Activated T-helper 2 cell treated with anti-CD3 and anti-CD28 coated beads, Interferon-gamma antibody, Interleukin-2, Interleukin-4, amounts not matched to agents 10 μg/mL and 5 μg/mL and 100 μg/mL, durations not matched to agents 14 hours and 24 hours and 36 hours (primary cell): ENCODE measurements around the gene DLX5. TPM values are rescaled to one million over a fixed set of nuclear protein-coding genes. Genes with fewer than 3 reads are reported as not detected.
"Not testable (repeated sequence)": the region's sequence is repeated elsewhere in the genome, so short reads cannot be mapped to it uniquely, and the experiment has no call there.

Source experiments
- DNase-seq: peaks from one replicate; pipeline ENCODE4 v3.0.0; 2021; ENCODE audit warnings: low spot score
- H3K27ac Mint-ChIP-seq: one replicate; pipeline ENCODE4 v1.8.0; 2021; ENCODE audit warnings: mixed read lengths
- H3K27me3 Mint-ChIP-seq: one replicate; pipeline ENCODE4 v1.8.0; 2021; ENCODE audit warnings: low read depth, mixed read lengths
- H3K36me3 Mint-ChIP-seq: one replicate; pipeline ENCODE4 v1.8.0; 2021; ENCODE audit warnings: low read depth, mixed read lengths
- H3K4me1 Mint-ChIP-seq: one replicate; pipeline ENCODE4 v1.8.0; 2021; ENCODE audit warnings: low read depth, mixed read lengths
- H3K4me3 Mint-ChIP-seq: one replicate; pipeline ENCODE4 v1.8.0; 2021; ENCODE audit warnings: low read depth, mild to moderate bottlenecking, moderate library complexity, mixed read lengths
- H3K9me3 Mint-ChIP-seq: one replicate; pipeline ENCODE4 v1.8.0; 2021; ENCODE audit warnings: mixed read lengths
- intact Hi-C: fragments of 100-400 bp; cut with micrococcal nuclease; formaldehyde crosslinking; loops from one replicate; pipeline ENCODE4 v1.15.1; 2023
- total RNA-seq: library from RNA; stranded (reverse); gene quantifications from 2 replicates; pipeline ENCODE4 v1.2.3, GENCODE V29; 2022

The DLX5 gene
- total RNA-seq = not detected in 2 replicates

DNA sequence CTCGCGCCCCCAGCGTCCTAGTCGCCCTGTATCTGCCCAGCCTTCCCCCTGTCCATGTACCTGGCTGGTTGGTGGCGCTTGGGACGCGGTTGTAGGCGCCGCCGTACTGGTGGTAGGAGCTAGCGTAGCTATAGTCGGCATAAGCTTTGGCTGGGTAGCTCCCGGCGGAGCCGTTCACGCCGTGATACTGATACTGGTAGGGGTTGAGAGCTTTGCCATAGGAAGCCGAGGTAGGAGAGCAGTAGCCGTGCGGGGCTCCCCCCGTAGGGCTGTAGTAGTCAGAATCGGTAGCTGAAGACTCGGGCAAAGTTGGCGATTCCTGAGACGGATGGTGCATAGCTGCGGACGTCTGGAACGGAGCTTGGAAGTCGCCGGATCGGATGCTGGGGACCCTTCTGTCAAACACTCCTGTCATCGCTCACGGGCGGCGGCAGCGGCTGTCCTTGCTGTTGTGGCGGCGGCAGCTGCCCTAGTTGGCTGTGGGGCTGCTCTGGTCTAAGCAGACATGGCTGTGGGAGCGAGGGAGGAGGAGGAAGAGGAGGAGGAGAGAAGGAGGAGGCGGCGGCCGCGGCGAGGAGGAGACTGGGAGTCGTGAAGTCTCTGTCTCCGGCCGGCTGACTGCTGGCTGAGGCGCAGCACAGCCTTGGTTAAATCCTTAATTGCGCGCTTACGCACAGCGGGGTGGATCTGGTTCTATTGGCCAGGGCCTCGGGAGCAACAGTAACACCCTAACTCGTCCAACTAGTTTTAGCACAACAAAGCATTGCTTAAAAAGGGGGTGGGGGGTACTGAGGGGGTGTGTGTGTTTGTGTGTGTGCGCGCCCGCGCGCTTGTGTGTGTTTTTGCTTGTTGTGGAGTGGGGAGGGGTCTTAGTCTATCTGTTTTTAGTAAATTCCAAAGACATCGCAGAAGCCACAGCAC lies at the start of gene DLX5:
Gene DLX5, minus strand, starts transcription at position 623 of the 921 bp plus-strand sequence. Its CDS starts 208 bp downstream, at position 415.
- no peak for DNase-seq
- peak within 1 kb of the TSS; percentile 53 for H3K27ac Mint-ChIP-seq
- intact Hi-C loops = loop anchor here (10.0 kb wide), 1 partner anchor 1590 kb away; the partner anchor contains the start of gene NPTX2
- H3K9me3 Mint-ChIP-seq = no peaks in the 10 kb centered on the region
- H3K27me3 Mint-ChIP-seq = peaks cover 83% of the 10 kb centered on the region
- peaks cover 23% of the 10 kb centered on the region for H3K4me1 Mint-ChIP-seq
- no peak within 1 kb of the TSS for H3K4me3 Mint-ChIP-seq
- H3K36me3 Mint-ChIP-seq = peaks cover 3% of the 10 kb centered on the region

DNA sequence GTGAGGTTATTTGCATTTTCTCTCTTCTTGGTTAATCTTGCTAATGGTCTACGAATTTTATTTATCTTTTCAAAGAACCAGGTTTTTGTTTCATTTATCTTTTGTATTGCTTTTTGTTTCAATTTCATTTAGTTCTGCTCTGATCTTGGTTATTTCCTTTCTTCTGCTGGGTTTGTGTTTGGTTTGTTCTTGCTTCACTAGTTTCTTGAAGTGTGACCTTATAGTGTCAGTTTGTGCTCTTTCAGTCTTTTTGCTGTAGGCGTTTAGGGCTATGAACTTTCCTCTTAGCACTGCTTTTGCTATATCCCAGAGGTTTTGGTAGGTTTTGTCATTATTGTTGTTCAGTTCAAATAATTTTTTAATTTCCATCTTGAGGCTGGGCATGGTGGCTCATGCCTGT lies 47.4 kb upstream of the DLX5 start:
- intact Hi-C loops, H3K27ac Mint-ChIP-seq, H3K27me3 Mint-ChIP-seq, DNase-seq, H3K4me1 Mint-ChIP-seq, H3K4me3 Mint-ChIP-seq, H3K36me3 Mint-ChIP-seq, H3K9me3 Mint-ChIP-seq: not testable (repeated sequence)

DNA sequence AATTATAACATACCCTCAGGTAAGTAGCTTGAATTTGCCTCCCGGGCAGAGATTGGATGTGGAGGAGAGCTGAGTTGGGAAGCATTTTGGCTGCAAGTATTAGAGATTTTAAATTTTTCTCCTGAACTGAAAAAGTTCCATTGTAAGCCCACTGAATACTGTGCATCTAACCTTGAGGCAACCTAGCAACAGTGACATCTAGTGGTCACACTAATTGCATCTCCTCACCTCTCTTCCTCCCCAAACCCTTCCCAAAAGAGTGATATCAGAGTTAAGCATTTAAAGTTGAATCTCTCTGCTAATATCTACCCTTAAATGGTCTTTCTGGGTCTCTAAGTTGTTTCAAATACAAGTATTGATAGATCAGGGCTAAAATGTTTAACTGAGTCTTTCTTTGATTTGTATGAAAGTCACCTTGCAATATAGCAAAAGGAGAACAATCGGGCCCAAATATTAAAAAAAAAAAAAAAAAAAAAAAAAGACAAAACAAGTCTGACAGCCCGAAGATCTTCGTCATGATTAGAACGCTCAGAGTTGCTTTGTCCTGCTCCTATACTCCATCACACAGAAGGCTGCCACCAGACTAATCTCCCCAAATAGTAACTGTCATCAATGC lies 40.4 kb upstream of the DLX5 start:
- Mint-ChIP-seq H3K9me3 (no peaks in the 10 kb centered on the region), H3K4me1 (no peaks in the 10 kb centered on the region), H3K4me3 (no peak overlapping the region), H3K36me3 (no peaks in the 10 kb centered on the region), H3K27ac (no peak overlapping the region), H3K27me3 (peaks cover 4% of the 10 kb centered on the region)
- intact Hi-C loops = no loop called here
- DNase-seq = no peak

DNA sequence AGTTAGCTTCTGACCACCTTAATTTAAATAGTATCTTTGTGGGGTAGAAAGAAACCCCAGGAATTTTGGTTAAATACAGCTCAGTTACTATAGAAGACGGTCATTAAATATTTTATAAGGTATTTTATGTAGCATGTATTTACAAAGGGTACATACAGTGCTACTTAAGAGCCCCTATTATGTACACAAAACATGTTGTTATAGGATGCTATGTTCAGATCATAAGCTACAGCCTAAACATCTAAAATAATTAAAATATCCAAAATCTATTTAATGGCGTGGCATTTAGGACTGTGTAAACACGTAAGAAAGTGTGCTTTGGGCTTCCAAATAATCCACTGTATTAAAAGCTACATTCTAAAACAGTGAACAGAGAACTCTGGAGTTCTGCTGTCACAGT lies 39.4 kb upstream of the DLX5 start:
- Mint-ChIP-seq H3K27ac (no peak overlapping the region), H3K4me3 (no peak overlapping the region), H3K27me3 (peaks cover 4% of the 10 kb centered on the region), H3K9me3 (peaks cover 10% of the 10 kb centered on the region), H3K4me1 (no peaks in the 10 kb centered on the region), H3K36me3 (no peaks in the 10 kb centered on the region)
- intact Hi-C loops = no loop called here
- DNase-seq = no peak

DNA sequence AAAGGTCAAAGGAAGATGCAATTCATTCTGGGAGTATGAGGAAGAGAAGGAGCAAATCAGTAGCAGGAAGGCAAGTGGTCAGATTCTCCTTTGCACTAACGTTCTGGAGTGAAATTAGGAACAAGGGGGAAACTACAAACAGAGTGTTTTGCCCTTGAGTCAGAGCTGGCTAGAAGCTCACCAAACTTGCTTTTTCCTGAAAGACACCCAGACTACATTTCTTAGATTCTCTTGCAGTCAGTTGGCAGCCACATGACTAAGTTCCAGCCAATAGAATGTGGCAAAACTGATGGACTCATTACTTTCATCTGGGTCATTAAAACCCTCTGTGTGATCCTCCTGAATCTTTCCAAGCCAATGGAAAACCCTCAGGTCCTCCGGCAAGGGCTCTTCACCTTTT lies 18.6 kb upstream of the DLX5 start:
- peaks cover 15% of the 10 kb centered on the region for H3K27me3 Mint-ChIP-seq

DNA sequence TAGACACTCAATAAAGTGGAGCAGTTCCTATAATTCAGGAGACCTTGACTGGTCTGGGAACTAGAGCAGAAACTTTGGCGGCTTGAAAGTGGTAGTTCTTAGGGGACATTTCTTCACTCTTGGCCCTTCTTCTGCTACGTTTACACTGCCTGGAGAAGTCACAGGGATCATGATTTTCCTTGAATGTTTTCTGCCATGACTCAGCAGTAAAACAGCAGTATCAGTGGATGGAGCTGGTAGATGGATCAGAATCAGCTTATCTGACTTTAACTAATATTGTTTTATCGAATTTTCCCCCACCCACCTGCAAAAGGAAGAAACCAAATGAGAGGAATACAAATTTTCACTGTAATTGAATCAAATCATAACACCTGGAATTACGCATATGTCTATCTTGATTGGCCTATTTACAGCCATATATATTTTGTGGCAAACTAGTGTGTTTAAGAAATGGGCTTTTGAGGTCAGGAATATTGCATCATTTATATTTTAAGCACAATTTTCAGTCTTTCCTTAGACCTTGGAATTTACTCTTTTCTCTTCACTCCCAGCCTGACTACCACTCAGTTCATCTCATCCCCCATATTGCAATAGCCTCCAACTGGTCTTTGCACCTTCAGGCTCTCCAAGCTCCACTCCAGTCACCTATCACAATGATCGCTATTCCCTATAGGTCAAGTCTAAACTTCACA lies 14.9 kb upstream of the DLX5 start:
- H3K4me1 Mint-ChIP-seq = no peaks in the 10 kb centered on the region
- H3K4me3 Mint-ChIP-seq = no peak overlapping the region
- intact Hi-C loops = no loop called here
- no peak for DNase-seq
- H3K27ac Mint-ChIP-seq = no peak overlapping the region
- no peaks in the 10 kb centered on the region for H3K9me3 Mint-ChIP-seq
- no peaks in the 10 kb centered on the region for H3K36me3 Mint-ChIP-seq
- H3K27me3 Mint-ChIP-seq = peaks cover 11% of the 10 kb centered on the region

More for the DNA sequence above, 18.6 kb upstream of the DLX5 start:
- no peak for DNase-seq
- H3K4me3 Mint-ChIP-seq = no peak overlapping the region
- no peak overlapping the region for H3K27ac Mint-ChIP-seq
- H3K36me3 Mint-ChIP-seq = no peaks in the 10 kb centered on the region
- H3K9me3 Mint-ChIP-seq = no peaks in the 10 kb centered on the region
- no peaks in the 10 kb centered on the region for H3K4me1 Mint-ChIP-seq
- intact Hi-C loops = no loop called here

DNA sequence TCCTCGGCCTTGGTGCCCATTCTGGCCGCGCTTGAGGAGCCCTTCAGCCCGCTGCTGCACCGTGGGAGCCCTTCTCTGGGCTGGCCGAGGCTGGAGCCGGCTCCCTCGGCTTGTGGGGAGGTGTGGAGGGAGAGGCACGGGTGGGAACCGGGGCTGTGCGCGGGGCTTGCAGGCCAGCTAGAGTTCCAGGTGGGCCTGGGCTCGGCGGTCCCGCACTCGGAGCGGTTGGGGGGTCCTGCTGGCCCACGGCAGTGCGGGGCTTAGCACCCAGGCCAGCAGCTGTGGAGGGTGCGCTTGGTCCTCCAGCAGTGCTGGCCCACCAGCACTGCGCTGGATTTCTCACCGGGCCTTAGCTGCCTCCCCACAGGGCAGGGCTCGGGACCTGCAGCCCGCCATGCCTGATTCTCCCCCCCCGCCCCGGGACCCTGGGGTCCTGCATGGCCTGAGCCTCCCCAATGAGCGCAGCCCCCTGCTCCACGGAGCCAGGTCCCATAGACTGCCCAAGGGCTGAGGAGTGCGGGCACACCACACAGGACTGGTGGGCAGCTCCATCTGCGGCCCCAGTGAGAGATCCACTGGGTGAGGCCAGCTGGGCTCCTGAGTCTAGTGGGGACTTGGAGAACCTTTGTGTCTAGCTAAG lies 9.7 kb upstream of the DLX5 start:
- H3K27ac Mint-ChIP-seq, H3K4me1 Mint-ChIP-seq, H3K27me3 Mint-ChIP-seq, H3K36me3 Mint-ChIP-seq, intact Hi-C loops, DNase-seq, H3K4me3 Mint-ChIP-seq, H3K9me3 Mint-ChIP-seq: not testable (repeated sequence)

DNA sequence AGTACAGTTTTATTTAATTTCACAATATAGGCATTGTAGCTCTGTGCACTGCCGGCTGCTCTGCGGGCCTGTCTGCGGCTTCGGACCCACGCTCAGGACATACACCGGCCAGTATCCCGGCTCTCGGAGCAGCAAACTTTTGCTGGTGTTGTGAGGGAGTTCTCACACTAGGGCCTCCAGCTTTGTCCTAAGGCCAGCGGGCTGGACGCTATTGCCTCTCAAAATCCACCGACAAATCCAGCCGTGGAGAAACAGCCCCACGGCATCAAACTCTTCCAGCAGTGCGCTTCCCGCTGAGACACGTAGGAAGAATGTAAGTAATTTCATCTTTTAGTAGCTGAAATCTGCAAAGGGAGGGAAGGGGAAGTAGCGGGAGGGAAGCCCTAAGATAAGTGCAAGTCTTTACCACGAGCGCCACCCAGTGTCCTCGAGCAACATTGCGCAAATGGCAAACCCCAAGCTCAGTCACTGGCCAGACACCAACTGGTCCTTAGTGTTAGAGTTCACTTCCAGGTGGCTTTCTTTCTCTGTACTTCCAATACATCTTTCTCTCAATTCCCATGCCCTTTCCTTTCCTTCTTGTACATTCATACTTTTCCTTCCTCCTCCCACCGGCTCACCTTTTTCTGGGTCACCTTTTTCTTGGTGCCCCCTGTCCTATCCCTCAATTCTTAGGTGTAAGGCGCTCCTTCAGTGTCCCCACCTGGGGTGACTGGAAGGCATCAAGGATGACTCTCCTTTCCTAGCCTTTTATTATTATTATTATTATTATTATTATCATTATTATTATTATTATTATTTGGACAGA lies 3.0 kb upstream of the DLX5 start:
- peaks cover 16% of the 10 kb centered on the region for H3K4me1 Mint-ChIP-seq
- intact Hi-C loops = loop anchor here (1.0 to 10.0 kb wide), 5 partner anchors 612 to 1587 kb away; partner anchors contain the start of genes NPTX2 and TAC1
- H3K27ac Mint-ChIP-seq = no peak overlapping the region
- H3K27me3 Mint-ChIP-seq = peaks cover 64% of the 10 kb centered on the region
- no peaks in the 10 kb centered on the region for H3K9me3 Mint-ChIP-seq
- DNase-seq = peak; percentile 48
- H3K4me3 Mint-ChIP-seq = peak overlapping the region; percentile 63
- peaks cover 3% of the 10 kb centered on the region for H3K36me3 Mint-ChIP-seq

DNA sequence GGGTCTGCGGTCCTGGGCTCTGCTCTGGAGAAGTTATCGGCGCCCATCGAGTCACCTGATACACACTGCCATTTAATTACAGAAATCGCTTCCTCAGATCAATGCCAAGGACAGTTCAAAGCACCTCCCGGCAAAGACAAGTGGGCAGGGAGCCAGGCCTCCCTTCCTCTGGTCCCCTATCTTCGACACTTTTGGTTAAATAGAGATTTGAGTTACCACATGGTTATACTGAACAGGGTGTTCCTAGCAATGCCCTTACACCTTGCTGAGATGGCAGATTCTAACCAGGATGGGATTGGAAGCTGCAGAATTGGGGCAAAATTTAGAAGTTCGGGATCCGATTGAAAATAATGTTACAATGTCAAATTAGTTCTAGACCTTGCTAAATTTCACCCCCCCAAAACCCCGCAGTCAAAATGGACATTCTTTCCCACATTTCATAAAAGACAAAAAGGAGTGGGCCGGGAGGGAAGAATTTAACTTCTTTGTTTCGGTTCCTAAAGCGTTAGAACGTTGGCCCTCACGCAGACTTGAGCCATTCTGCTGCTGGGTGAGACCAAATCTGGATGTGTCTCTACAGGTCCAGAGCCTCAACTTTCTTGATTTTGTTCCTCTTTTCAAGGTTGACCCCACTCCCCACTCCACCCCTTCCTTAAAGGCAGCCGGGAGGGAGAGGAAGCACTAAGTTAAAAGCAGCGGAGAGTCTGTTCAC lies 2.2 kb upstream of the DLX5 start:
- Mint-ChIP-seq H3K4me3 (no peak overlapping the region), H3K27ac (no peak overlapping the region), H3K36me3 (peaks cover 3% of the 10 kb centered on the region), H3K27me3 (peaks cover 72% of the 10 kb centered on the region), H3K9me3 (no peaks in the 10 kb centered on the region), H3K4me1 (peaks cover 23% of the 10 kb centered on the region)
- no peak for DNase-seq
- intact Hi-C loops = loop anchor here (1.0 to 10.0 kb wide), 5 partner anchors 612 to 1588 kb away; partner anchors contain the start of genes NPTX2 and TAC1

DNA sequence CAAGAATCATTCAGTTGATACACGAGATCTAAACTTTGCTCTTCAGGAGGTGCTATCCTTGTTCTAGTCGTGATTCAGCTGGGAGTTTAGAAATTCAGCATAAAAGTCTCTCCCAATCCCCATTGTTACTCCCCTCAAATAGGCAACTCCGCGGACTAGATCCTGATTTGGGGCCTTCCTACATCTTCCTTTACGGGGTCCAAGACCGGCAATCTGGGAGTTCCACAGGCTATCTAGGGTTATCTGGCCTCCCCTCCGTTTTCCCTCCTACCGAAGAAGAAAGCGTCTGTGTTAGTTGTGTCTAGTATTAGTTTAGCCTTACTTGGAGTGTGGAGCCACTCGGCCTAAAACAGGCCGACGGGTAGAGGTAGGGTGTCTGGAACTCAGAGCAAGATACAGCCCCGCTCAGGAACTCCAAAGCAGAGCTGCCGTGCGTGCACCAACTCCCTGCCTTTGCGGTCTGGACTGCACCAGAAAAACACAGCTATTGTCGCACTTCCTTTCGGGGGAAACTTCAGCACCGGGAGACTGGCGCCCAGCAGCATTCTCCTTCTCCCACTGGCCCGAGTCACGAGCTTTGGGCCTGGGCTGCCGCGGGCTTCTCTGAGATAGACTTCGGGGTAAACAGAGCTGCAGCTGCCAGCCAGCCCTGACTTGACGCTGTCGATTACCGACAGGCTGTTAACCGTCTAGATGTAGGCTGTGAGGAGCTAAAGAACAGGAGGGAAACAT lies 1.5 kb upstream of the DLX5 start:
- H3K27me3 Mint-ChIP-seq = peaks cover 72% of the 10 kb centered on the region
- intact Hi-C loops = loop anchor here (2.0 to 10.0 kb wide), 2 partner anchors 707 to 1589 kb away; partner anchors contain the start of genes NPTX2 and TAC1
- DNase-seq = no peak
- H3K4me3 Mint-ChIP-seq = no peak overlapping the region
- no peak overlapping the region for H3K27ac Mint-ChIP-seq
- H3K9me3 Mint-ChIP-seq = no peaks in the 10 kb centered on the region
- peaks cover 23% of the 10 kb centered on the region for H3K4me1 Mint-ChIP-seq
- peaks cover 3% of the 10 kb centered on the region for H3K36me3 Mint-ChIP-seq

DNA sequence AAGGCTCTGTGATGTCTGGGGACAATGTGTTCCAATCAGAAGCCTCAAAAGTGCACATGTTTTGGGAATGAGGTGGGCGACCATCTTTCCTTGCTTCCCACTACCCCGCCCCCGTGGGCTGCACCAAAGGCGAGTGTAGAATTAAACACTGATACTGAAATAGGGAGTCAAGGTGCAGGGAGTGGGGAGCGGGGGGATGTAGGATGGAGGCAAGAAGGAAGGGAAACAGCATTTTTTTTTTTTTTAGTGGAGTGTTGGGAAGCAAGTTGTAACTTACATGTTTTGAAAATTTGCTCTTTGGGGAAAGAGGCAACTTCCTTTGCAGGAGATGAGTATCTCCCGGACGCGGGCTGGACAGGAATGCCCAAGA lies 484 bp upstream of the DLX5 start:
- no peak for DNase-seq
- peaks cover 23% of the 10 kb centered on the region for H3K4me1 Mint-ChIP-seq
- no peak overlapping the region for H3K4me3 Mint-ChIP-seq
- H3K27me3 Mint-ChIP-seq = peaks cover 79% of the 10 kb centered on the region
- peaks cover 3% of the 10 kb centered on the region for H3K36me3 Mint-ChIP-seq
- H3K9me3 Mint-ChIP-seq = no peaks in the 10 kb centered on the region
- no peak overlapping the region for H3K27ac Mint-ChIP-seq
- intact Hi-C loops = loop anchor here (10.0 kb wide), 1 partner anchor 1590 kb away; the partner anchor contains the start of gene NPTX2
